HUES48 (cell line): ENCODE data around the gene PRRX2.

ENCODE experiments used
- H3K27ac ChIP-seq: one replicate; pipeline ENCODE4 v1.7.0; 2013; ENCODE audit warnings: low read depth, low read length, inconsistent platforms
- H3K27me3 ChIP-seq: 2 replicates; pipeline ENCODE4 v1.6.1; 2013; ENCODE audit warnings: mild to moderate bottlenecking, low read length; ENCODE audit not compliant: control insufficient read depth, insufficient read depth
- H3K36me3 ChIP-seq: 2 replicates; pipeline ENCODE4 v1.6.1; 2013; ENCODE audit warnings: low read length; ENCODE audit not compliant: control insufficient read depth, insufficient read depth
- H3K4me1 ChIP-seq: 2 replicates; pipeline ENCODE4 v1.6.1; 2013; ENCODE audit warnings: mild to moderate bottlenecking, low read length; ENCODE audit not compliant: control insufficient read depth, insufficient read depth
- H3K4me3 ChIP-seq: 2 replicates; pipeline ENCODE4 v1.5.1; 2013; ENCODE audit warnings: mild to moderate bottlenecking, low read depth, low read length
- H3K9ac ChIP-seq: 2 replicates; pipeline ENCODE4 v1.6.1; 2013; ENCODE audit warnings: mild to moderate bottlenecking, low read depth, low read length, moderate library complexity
- H3K9me3 ChIP-seq: 2 replicates; pipeline ENCODE4 v1.6.1; 2013; ENCODE audit warnings: low read length; ENCODE audit not compliant: control insufficient read depth, insufficient read depth

PRRX2 gene

GRCh38 chr9:129669946-129670345 lies 4.5 kb downstream of the PRRX2 start:
- Histone ChIP-seq H3K9me3 (no peaks in the 10 kb centered on the region), H3K27ac (no peak overlapping the region), H3K36me3 (no peaks in the 10 kb centered on the region)

GRCh38 chr9:129671065-129671464 lies 5.6 kb downstream of the PRRX2 start:
- H3K9ac ChIP-seq: no peak overlapping the region
- peaks cover 5% of the 10 kb centered on the region; the same call in 1 of the 2 replicates for H3K27me3 ChIP-seq
- H3K27ac ChIP-seq: no peak overlapping the region
- no peak overlapping the region for H3K4me3 ChIP-seq
- no peaks in the 10 kb centered on the region for H3K36me3 ChIP-seq
- H3K9me3 ChIP-seq: no peaks in the 10 kb centered on the region
- H3K4me1 ChIP-seq: 0 out of 2 replicates have a peak, but pooled peaks cover 4% of the 10 kb centered on the region

More at GRCh38 chr9:129669946-129670345, 4.5 kb downstream of the PRRX2 start:
- Histone ChIP-seq H3K9ac (no peak overlapping the region), H3K4me1 (0 out of 2 replicates have a peak, but pooled peaks cover 4% of the 10 kb centered on the region), H3K4me3 (no peak overlapping the region), H3K27me3 (peaks cover 12% of the 10 kb centered on the region)

GRCh38 chr9:129671519-129671918 lies 6.1 kb downstream of the PRRX2 start:
- Histone ChIP-seq H3K9me3 (no peaks in the 10 kb centered on the region), H3K27me3 (0 out of 2 replicates have a peak, but pooled peaks cover 3% of the 10 kb centered on the region), H3K36me3 (no peaks in the 10 kb centered on the region), H3K27ac (no peak overlapping the region), H3K4me3 (no peak overlapping the region), H3K4me1 (0 out of 2 replicates have a peak, but pooled peaks cover 4% of the 10 kb centered on the region), H3K9ac (no peak overlapping the region)

GRCh38 chr9:129672702-129673101 lies 7.3 kb downstream of the PRRX2 start:
- Histone ChIP-seq H3K9ac (no peak overlapping the region), H3K9me3 (no peaks in the 10 kb centered on the region), H3K36me3 (no peaks in the 10 kb centered on the region), H3K27me3 (no peaks in the 10 kb centered on the region), H3K4me1 (peaks cover 7% of the 10 kb centered on the region; the same call in 1 of the 2 replicates), H3K27ac (no peak overlapping the region), H3K4me3 (no peak overlapping the region)

GRCh38 chr9:129673602-129674001 lies 8.2 kb downstream of the PRRX2 start:
- Histone ChIP-seq H3K4me1 (peaks cover 7% of the 10 kb centered on the region; the same call in 1 of the 2 replicates), H3K9ac (no peak overlapping the region), H3K27me3 (no peaks in the 10 kb centered on the region), H3K27ac (no peak overlapping the region), H3K9me3 (no peaks in the 10 kb centered on the region), H3K4me3 (no peak overlapping the region), H3K36me3 (no peaks in the 10 kb centered on the region)

- Histone ChIP-seq H3K9ac (no peak overlapping the region), H3K4me1 (peaks cover 7% of the 10 kb centered on the region; the same call in 1 of the 2 replicates), H3K27me3 (no peaks in the 10 kb centered on the region), H3K9me3 (no peaks in the 10 kb centered on the region), H3K4me3 (no peak overlapping the region), H3K36me3 (no peaks in the 10 kb centered on the region), H3K27ac (no peak overlapping the region)
Measured at GRCh38 chr9:129674229-129674628, 8.8 kb downstream of the PRRX2 start.

- Histone ChIP-seq H3K27ac (no peak overlapping the region), H3K36me3 (no peaks in the 10 kb centered on the region), H3K9me3 (no peaks in the 10 kb centered on the region), H3K4me1 (peaks cover 3% of the 10 kb centered on the region; the same call in 1 of the 2 replicates), H3K27me3 (no peaks in the 10 kb centered on the region), H3K9ac (no peak overlapping the region), H3K4me3 (no peak overlapping the region)
Measured at GRCh38 chr9:129675620-129676019, 10.2 kb downstream of the PRRX2 start.

- Histone ChIP-seq H3K4me1 (peaks cover 3% of the 10 kb centered on the region; the same call in 1 of the 2 replicates), H3K27ac (no peak overlapping the region), H3K4me3 (no peak overlapping the region), H3K27me3 (no peaks in the 10 kb centered on the region), H3K9ac (no peak overlapping the region), H3K36me3 (no peaks in the 10 kb centered on the region), H3K9me3 (no peaks in the 10 kb centered on the region)
Measured at GRCh38 chr9:129676287-129676686, 10.8 kb downstream of the PRRX2 start.

- Histone ChIP-seq H3K36me3 (no peaks in the 10 kb centered on the region), H3K27me3 (no peaks in the 10 kb centered on the region), H3K4me3 (no peak overlapping the region), H3K4me1 (peaks cover 3% of the 10 kb centered on the region; the same call in 1 of the 2 replicates), H3K9ac (no peak overlapping the region), H3K27ac (no peak overlapping the region), H3K9me3 (no peaks in the 10 kb centered on the region)
Measured at GRCh38 chr9:129676975-129677374, 11.5 kb downstream of the PRRX2 start.

- no peak overlapping the region for H3K27ac ChIP-seq
- no peak overlapping the region for H3K9ac ChIP-seq
- peaks cover 3% of the 10 kb centered on the region; the same call in 1 of the 2 replicates for H3K4me1 ChIP-seq
- no peaks in the 10 kb centered on the region for H3K27me3 ChIP-seq
- no peaks in the 10 kb centered on the region for H3K36me3 ChIP-seq
- H3K4me3 ChIP-seq: no peak overlapping the region
- no peaks in the 10 kb centered on the region for H3K9me3 ChIP-seq
Measured at GRCh38 chr9:129677456-129677855, 12.0 kb downstream of the PRRX2 start.

GRCh38 chr9:129678844-129679243 lies 13.4 kb downstream of the PRRX2 start:
- no peaks in the 10 kb centered on the region for H3K9me3 ChIP-seq
- no peaks in the 10 kb centered on the region for H3K36me3 ChIP-seq
- H3K4me1 ChIP-seq: peaks cover 3% of the 10 kb centered on the region; the same call in 1 of the 2 replicates
- H3K27me3 ChIP-seq: no peaks in the 10 kb centered on the region
- no peak overlapping the region for H3K9ac ChIP-seq
- H3K4me3 ChIP-seq: no peak overlapping the region
- no peak overlapping the region for H3K27ac ChIP-seq
